ENCODE measurements around the gene RPS27.

Gene RPS27

GRCh38 chr1:153990468-153991150 is at the start of gene RPS27:
TSS of gene RPS27 (plus strand) at chr1:153990762. CDS start at chr1:153990797, 35 bp downstream.
- peak; percentile 99 for DNase-seq

GRCh38 chr1:153941826-153942725 is 48.5 kb upstream of the RPS27 start:
- DNase-seq = no peak

GRCh38 chr1:153942766-153943549 is 47.6 kb upstream of the RPS27 start:
- DNase-seq = no peak

GRCh38 chr1:153944005-153944826 is 46.3 kb upstream of the RPS27 start:
- DNase-seq = no peak

- DNase-seq = no peak
Observed at GRCh38 chr1:153944827-153945117, 45.8 kb upstream of the RPS27 start.

- no peak for DNase-seq
Observed at GRCh38 chr1:153945131-153945794, 45.3 kb upstream of the RPS27 start.

GRCh38 chr1:153945795-153946621 is 44.6 kb upstream of the RPS27 start:
- no peak for DNase-seq

GRCh38 chr1:153946622-153947241 is 43.8 kb upstream of the RPS27 start, which contains the start of gene DENND4B:
TSS of gene DENND4B (minus strand) at chr1:153946718. CDS start at chr1:153944374, 2,344 bp downstream.
- DNase-seq = peak; percentile 54

GRCh38 chr1:153951183-153951582 is 39.4 kb upstream of the RPS27 start:
- no peak for DNase-seq

GRCh38 chr1:153951801-153952200 is 38.8 kb upstream of the RPS27 start:
- DNase-seq = no peak

- no peak for DNase-seq
Observed at GRCh38 chr1:153953859-153954365, 36.6 kb upstream of the RPS27 start.

GRCh38 chr1:153954826-153955225 is 35.7 kb upstream of the RPS27 start:
- DNase-seq = no peak

- DNase-seq = no peak
Observed at GRCh38 chr1:153956997-153957715, 33.4 kb upstream of the RPS27 start.

- DNase-seq = no peak
Observed at GRCh38 chr1:153957744-153958110, 32.8 kb upstream of the RPS27 start.

- peak; percentile 98 for DNase-seq
Observed at GRCh38 chr1:153958111-153958960, 32.2 kb upstream of the RPS27 start, which contains the start of gene CRTC2. TSS of gene CRTC2 (minus strand) at chr1:153958612. CDS start at chr1:153958497, 115 bp downstream.

- no peak for DNase-seq
Observed at GRCh38 chr1:153958961-153959260, 31.7 kb upstream of the RPS27 start.

GRCh38 chr1:153959454-153959853 is 31.1 kb upstream of the RPS27 start:
- no peak for DNase-seq

- DNase-seq = no peak
Observed at GRCh38 chr1:153960206-153960605, 30.4 kb upstream of the RPS27 start.

- DNase-seq = no peak
Observed at GRCh38 chr1:153961421-153961820, 29.1 kb upstream of the RPS27 start.

Data from NCI-H446 treated with DMSO at 0.1 percent for 48 hours (cell line).